ENCODE results near the gene ARAP1.

ARAP1 gene

GRCh38 chr11:72723508-72723907, 28.7 kb downstream of the ARAP1 start:
- no peak for DNase-seq (ENCODE audit: low read depth)

GRCh38 chr11:72722050-72722748, 30.0 kb downstream of the ARAP1 start:
- DNase-seq (ENCODE audit: low read depth): peak; percentile 65

GRCh38 chr11:72721689-72722049, 30.5 kb downstream of the ARAP1 start:
- no peak for DNase-seq (ENCODE audit: low read depth)

- DNase-seq (ENCODE audit: low read depth): no peak
Observed at GRCh38 chr11:72721276-72721675, 30.9 kb downstream of the ARAP1 start.

GRCh38 chr11:72720784-72721183, 31.4 kb downstream of the ARAP1 start:
- no peak for DNase-seq (ENCODE audit: low read depth)

GRCh38 chr11:72720047-72720446, 32.2 kb downstream of the ARAP1 start:
- no peak for DNase-seq (ENCODE audit: low read depth)

- DNase-seq (ENCODE audit: low read depth): no peak
Observed at GRCh38 chr11:72719551-72719950, 32.7 kb downstream of the ARAP1 start.

GRCh38 chr11:72719144-72719543, 33.1 kb downstream of the ARAP1 start:
- DNase-seq (ENCODE audit: low read depth): no peak

- no peak for DNase-seq (ENCODE audit: low read depth)
Observed at GRCh38 chr11:72718101-72718501, 34.1 kb downstream of the ARAP1 start.

GRCh38 chr11:72716788-72717435, 35.3 kb downstream of the ARAP1 start:
- no peak for DNase-seq (ENCODE audit: low read depth)

GRCh38 chr11:72716290-72716689, 35.9 kb downstream of the ARAP1 start:
- no peak for DNase-seq (ENCODE audit: low read depth)

- no peak for DNase-seq (ENCODE audit: low read depth)
Observed at GRCh38 chr11:72712841-72713240, 39.4 kb downstream of the ARAP1 start.

- DNase-seq (ENCODE audit: low read depth): no peak
Observed at GRCh38 chr11:72712168-72712751, 39.9 kb downstream of the ARAP1 start.

GRCh38 chr11:72711141-72711540, 41.1 kb downstream of the ARAP1 start:
- no peak for DNase-seq (ENCODE audit: low read depth)

GRCh38 chr11:72710278-72710677, 41.9 kb downstream of the ARAP1 start:
- no peak for DNase-seq (ENCODE audit: low read depth)

GRCh38 chr11:72709478-72710238, 42.5 kb downstream of the ARAP1 start:
- DNase-seq (ENCODE audit: low read depth): no peak

- DNase-seq (ENCODE audit: low read depth): no peak
Observed at GRCh38 chr11:72707032-72707431, 45.2 kb downstream of the ARAP1 start.

- no peak for DNase-seq (ENCODE audit: low read depth)
Observed at GRCh38 chr11:72706579-72706978, 45.6 kb downstream of the ARAP1 start.

- no peak for DNase-seq (ENCODE audit: low read depth)
Observed at GRCh38 chr11:72705442-72706365, 46.5 kb downstream of the ARAP1 start.

GRCh38 chr11:72704783-72705265, 47.4 kb downstream of the ARAP1 start:
- no peak for DNase-seq (ENCODE audit: low read depth)

GRCh38 chr11:72704028-72704782, 48.0 kb downstream of the ARAP1 start:
- no peak for DNase-seq (ENCODE audit: low read depth)
